GM21717 (cell line): Measurements from ENCODE around the gene PDE4D.
A peak's percentile ranks its signal among the peaks of the same experiment; 100 is the strongest.
"Not testable (repeated sequence)": the region's sequence is repeated elsewhere in the genome, so short reads cannot be mapped to it uniquely, and the experiment has no call there.

Source experiments
- ATAC-seq: cut with Tn5 transposase; IDR thresholded peaks from one replicate; pipeline ENCODE4 v1.9.1; 2021; ENCODE audit warnings: mild to moderate bottlenecking, moderate library complexity; ENCODE audit not compliant: unreplicated experiment

PDE4D gene

GRCh38 chr5:59390074-59390659 lies 503.4 kb downstream of the PDE4D start:
- ATAC-seq: no peak

- no peak for ATAC-seq
Observed at GRCh38 chr5:59387127-59387526, 506.4 kb downstream of the PDE4D start.

- ATAC-seq: no peak
Observed at GRCh38 chr5:59385700-59386099, 507.8 kb downstream of the PDE4D start.

- peak; percentile 94 for ATAC-seq
Observed at GRCh38 chr5:59380350-59380951, 513.1 kb downstream of the PDE4D start.

- not testable (repeated sequence) for ATAC-seq
Observed at GRCh38 chr5:59374036-59374435, 519.5 kb downstream of the PDE4D start.

- no peak for ATAC-seq
Observed at GRCh38 chr5:59371525-59372127, 521.9 kb downstream of the PDE4D start.

- no peak for ATAC-seq
Observed at GRCh38 chr5:59368951-59369350, 524.6 kb downstream of the PDE4D start.

- ATAC-seq: no peak
Observed at GRCh38 chr5:59367791-59368394, 525.6 kb downstream of the PDE4D start.

GRCh38 chr5:59366784-59367183 lies 526.7 kb downstream of the PDE4D start:
- no peak for ATAC-seq

- ATAC-seq: no peak
Observed at GRCh38 chr5:59362438-59362837, 531.1 kb downstream of the PDE4D start.

GRCh38 chr5:59361454-59361853 lies 532.1 kb downstream of the PDE4D start:
- no peak for ATAC-seq

- ATAC-seq: no peak
Observed at GRCh38 chr5:59360130-59360555, 533.4 kb downstream of the PDE4D start.

GRCh38 chr5:59358005-59358861 lies 535.3 kb downstream of the PDE4D start:
- ATAC-seq: no peak

GRCh38 chr5:59357381-59357977 lies 536.0 kb downstream of the PDE4D start:
- no peak for ATAC-seq

- no peak for ATAC-seq
Observed at GRCh38 chr5:59356813-59357380, 536.6 kb downstream of the PDE4D start.

- no peak for ATAC-seq
Observed at GRCh38 chr5:59354811-59355210, 538.7 kb downstream of the PDE4D start.

- ATAC-seq: no peak
Observed at GRCh38 chr5:59354274-59354673, 539.3 kb downstream of the PDE4D start.

- no peak for ATAC-seq
Observed at GRCh38 chr5:59351076-59351794, 542.3 kb downstream of the PDE4D start.

GRCh38 chr5:59348189-59348588 lies 545.3 kb downstream of the PDE4D start:
- no peak for ATAC-seq

- no peak for ATAC-seq
Observed at GRCh38 chr5:59346982-59347381, 546.5 kb downstream of the PDE4D start.
